HCT116 (cell line): Measurements from ENCODE around the gene CNPY2. TPM values are rescaled to one million over a fixed set of nuclear protein-coding genes. Genes with fewer than 3 reads are reported as not detected.
A peak's percentile ranks its signal among the peaks of the same experiment; 100 is the strongest.

Source experiments
- ATAC-seq: fragments of 200-7000 bp; cut with Tn5 transposase; 2 replicates; pipeline ENCODE4 v1.9.1; 2020; ENCODE audit warnings: mild to moderate bottlenecking, moderate library complexity
- BruUV-seq: library from RNA; stranded (reverse); fragments of 400-500 nt; replicated peaks from 2 replicates; lab custom pipeline; 2021; lab: Mats Ljungman, UMichigan
- CTCF ChIA-PET: fragments of 300-600 bp; sonication (Branson Sonifier 250); formaldehyde crosslinking; loops from one replicate; lab custom pipeline; 2021; ENCODE audit warnings: antibody characterized with exemption; lab: Charles Lee
- POLR2A ChIA-PET: fragments of 300-600, 350-600 bp; sonication (Branson Sonifier 250); formaldehyde crosslinking; loops from one replicate; lab custom pipeline; 2021; ENCODE audit warnings: antibody characterized with exemption; lab: Charles Lee
- RAD21 ChIA-PET, 2 experiments: fragments of 300-600 bp; sonication (Branson Sonifier 250); formaldehyde crosslinking; loops; one replicate each; lab custom pipeline; 2023; ENCODE audit warnings: low total read pairs in 2 of 2; ENCODE audit not compliant: uncharacterized antibody in 2 of 2, unreplicated experiment in 2 of 2, low non-redundant PET in 1 of 2; lab: Charles Lee
- DNase-seq: peaks from one replicate; pipeline ENCODE4 v3.0.0-alpha.2; 2010; ENCODE audit warnings: low read depth, low spot score
- H2AFZ ChIP-seq: fragments of 200-600 bp; shearing (Covaris generic), sonication (generic); 2 replicates; pipeline ENCODE4 v1.6.1; 2017; ENCODE audit warnings: low read depth, mixed run types, mixed read lengths, antibody characterized with exemption, low read length; ENCODE audit not compliant: poor library complexity, severe bottlenecking
- H3K27ac ChIP-seq: 2 replicates; pipeline ENCODE4 v1.5.1; 2012; ENCODE audit warnings: low read depth, low read length
- H3K27me3 ChIP-seq: fragments of 200-600 bp; sonication (generic); 2 replicates; pipeline ENCODE4 v1.6.1; 2016; ENCODE audit warnings: mixed run types, low read length, mixed read lengths; ENCODE audit not compliant: insufficient read depth
- H3K36me3 ChIP-seq, 2 experiments: fragments of 200-500 bp in 1 of 2; fragments of 200-600 bp in 1 of 2; sonication (Bioruptor generic) in 1 of 2; sonication (generic) in 1 of 2; 2 replicates each; pipeline versions ENCODE4 v1.5.1 to v1.6.1; 2014 to 2016; ENCODE audit warnings: low read length in 2 of 2, inconsistent platforms in 1 of 2, mixed read lengths in 1 of 2, mixed run types in 1 of 2; ENCODE audit not compliant: insufficient read depth in 2 of 2, control insufficient read depth in 1 of 2
- H3K4me1 ChIP-seq, 2 experiments: fragments of 200-600 bp in 1 of 2; sonication (generic) in 1 of 2; 2 replicates each; pipeline versions ENCODE4 v1.5.1 to v1.6.1; 2012 to 2017; ENCODE audit warnings: low read length in 2 of 2, inconsistent platforms in 1 of 2, mild to moderate bottlenecking in 1 of 2, mixed read lengths in 1 of 2, mixed run types in 1 of 2, moderate library complexity in 1 of 2; ENCODE audit not compliant: insufficient read depth in 2 of 2, control insufficient read depth in 1 of 2
- H3K4me2 ChIP-seq: fragments of 200-600 bp; sonication (generic); 2 replicates; pipeline ENCODE4 v1.6.1; 2017; ENCODE audit warnings: mixed run types, low read length, mixed read lengths
- H3K4me3 ChIP-seq, 2 experiments: fragments of 200-600 bp in 1 of 2; sonication (generic) in 1 of 2; replicated peaks in 1 of 2; 2 replicates each; pipeline ENCODE4 v1.5.1; 2011 to 2016; ENCODE audit warnings: low read length in 2 of 2, control low read depth in 1 of 2, low read depth in 1 of 2, mild to moderate bottlenecking in 1 of 2, mixed read lengths in 1 of 2, mixed run types in 1 of 2
- H3K79me2 ChIP-seq: fragments of 200-600 bp; sonication (generic); 2 replicates; pipeline ENCODE4 v1.6.1; 2017; ENCODE audit warnings: mild to moderate bottlenecking, mixed run types, low read length, moderate library complexity, mixed read lengths; ENCODE audit not compliant: insufficient read depth
- H3K9ac ChIP-seq: fragments of 200-600 bp; sonication (generic); 2 replicates; pipeline ENCODE4 v1.6.1; 2016; ENCODE audit warnings: low read length, mixed read lengths
- H3K9me2 ChIP-seq: fragments of 200-600 bp; sonication (generic), shearing (Covaris generic); 2 replicates; pipeline ENCODE4 v1.6.1; 2017; ENCODE audit warnings: mixed run types, mild to moderate bottlenecking, moderate library complexity; ENCODE audit not compliant: insufficient read depth
- H3K9me3 ChIP-seq, 2 experiments: fragments of 200-500 bp in 1 of 2; fragments of 200-600 bp in 1 of 2; sonication (Bioruptor generic) in 1 of 2; sonication (generic) in 1 of 2; 2 replicates each; pipeline ENCODE4 v1.6.1; 2014 to 2017; ENCODE audit warnings: low read length in 2 of 2, mixed read lengths in 2 of 2, inconsistent platforms in 1 of 2, low read depth in 1 of 2, mild to moderate bottlenecking in 1 of 2, mixed run types in 1 of 2, moderate library complexity in 1 of 2; ENCODE audit not compliant: control insufficient read depth in 1 of 2, insufficient read depth in 1 of 2
- H4K20me1 ChIP-seq: fragments of 200-600 bp; sonication (generic), shearing (Covaris generic); 2 replicates; pipeline ENCODE4 v1.6.1; 2017; ENCODE audit warnings: mixed run types, mild to moderate bottlenecking, moderate library complexity; ENCODE audit not compliant: insufficient read depth
- ATF3 ChIP-seq: IDR thresholded peaks from 2 replicates; pipeline ENCODE4 v1.6.1; 2012
- CBX3 ChIP-seq: IDR thresholded peaks from 2 replicates; pipeline ENCODE4 v1.6.1; 2012; ENCODE audit warnings: low read depth
- CEBPB ChIP-seq: IDR thresholded peaks from 2 replicates; pipeline ENCODE4 v1.6.1; 2012; ENCODE audit warnings: low read depth
- CTCF ChIP-seq, 3 experiments: fragments of 200-600 bp in 1 of 3; sonication (generic) in 1 of 3; IDR thresholded peaks in 2 of 3; conservative IDR thresholded peaks in 1 of 3; 2 replicates each; pipeline ENCODE4 v1.5.1; 2012 to 2017; ENCODE audit warnings: low read depth in 2 of 3, low read length in 2 of 3, antibody characterized with exemption in 1 of 3, borderline replicate concordance in 1 of 3, control low read depth in 1 of 3, mild to moderate bottlenecking in 1 of 3, mixed read lengths in 1 of 3, mixed run types in 1 of 3, moderate library complexity in 1 of 3; ENCODE audit not compliant: insufficient read depth in 1 of 3
- EGR1 ChIP-seq: IDR thresholded peaks from 2 replicates; pipeline ENCODE4 v1.6.1; 2012; ENCODE audit warnings: low read depth
- ELF1 ChIP-seq: IDR thresholded peaks from 2 replicates; pipeline ENCODE4 v1.6.1; 2012; ENCODE audit warnings: low read depth, borderline replicate concordance
- EZH2 ChIP-seq: fragments of 200-600 bp; sonication (generic); IDR thresholded peaks from 2 replicates; pipeline ENCODE4 v1.6.1; 2017; ENCODE audit warnings: antibody characterized with exemption, mixed run types
- EZH2phosphoT487 ChIP-seq: fragments of 200-600 bp; IDR thresholded peaks from 2 replicates; pipeline ENCODE4 v1.6.1; 2018; ENCODE audit warnings: antibody characterized with exemption, borderline replicate concordance
- FOSL1 ChIP-seq: IDR thresholded peaks from 2 replicates; pipeline ENCODE4 v1.6.1; 2012; ENCODE audit warnings: low read depth
- JUND ChIP-seq: IDR thresholded peaks from 2 replicates; pipeline ENCODE4 v1.6.1; 2012
- POLR2A ChIP-seq: IDR thresholded peaks from 2 replicates; pipeline ENCODE4 v1.7.0; 2011; ENCODE audit warnings: borderline replicate concordance; ENCODE audit not compliant: insufficient read depth, insufficient read length; ENCODE audit errors: extremely low read depth
- POLR2AphosphoS5 ChIP-seq: IDR thresholded peaks from 2 replicates; pipeline ENCODE4 v1.6.1; 2011; ENCODE audit warnings: mild to moderate bottlenecking, low read depth, low read length, moderate library complexity
- RAD21 ChIP-seq: IDR thresholded peaks from 2 replicates; pipeline ENCODE4 v1.6.1; 2012; ENCODE audit warnings: low read depth, mild to moderate bottlenecking
- SIN3A ChIP-seq: IDR thresholded peaks from 2 replicates; pipeline ENCODE4 v1.6.1; 2012; ENCODE audit warnings: low read depth
- SP1 ChIP-seq: IDR thresholded peaks from 2 replicates; pipeline ENCODE4 v1.6.1; 2012; ENCODE audit warnings: low read depth
- SRF ChIP-seq: IDR thresholded peaks from 2 replicates; pipeline ENCODE4 v1.6.1; 2012; ENCODE audit warnings: low read depth
- TCF7L2 ChIP-seq: IDR thresholded peaks from 2 replicates; pipeline ENCODE4 v1.7.0; 2011; ENCODE audit warnings: borderline replicate concordance, inconsistent platforms; ENCODE audit not compliant: insufficient read depth, insufficient read length; ENCODE audit errors: extremely low read depth
- YY1 ChIP-seq: IDR thresholded peaks from 2 replicates; pipeline ENCODE4 v1.6.1; 2011; ENCODE audit warnings: low read length, low read depth, moderate library complexity, mild to moderate bottlenecking; ENCODE audit not compliant: insufficient replicate concordance; ENCODE audit errors: extremely low read depth
- ZBTB33 ChIP-seq: IDR thresholded peaks from 2 replicates; pipeline ENCODE4 v1.6.1; 2011; ENCODE audit warnings: mild to moderate bottlenecking, low read length, moderate library complexity; ENCODE audit not compliant: insufficient replicate concordance; ENCODE audit errors: extremely low read depth
- ZFX ChIP-seq: fragments of 450-650 bp; IDR thresholded peaks from 2 replicates; pipeline ENCODE4 v1.6.1; 2017
- ZNF274 ChIP-seq: fragments of 200-500 bp; sonication (Bioruptor generic); IDR thresholded peaks from 2 replicates; pipeline ENCODE4 v1.6.1; 2014; ENCODE audit warnings: mild to moderate bottlenecking, low read depth, low read length, inconsistent platforms
- intact Hi-C: fragments of 100-400 bp; cut with micrococcal nuclease; formaldehyde crosslinking; loops from 2 replicates; pipeline ENCODE4 v1.10.0; 2022
- total RNA-seq: library from RNA; stranded (reverse); gene quantifications from one replicate; pipeline ENCODE4 v1.2.1, GENCODE V29; 2021; ENCODE audit not compliant: unreplicated experiment
- TF ChIP-seq, protein P1 (sequence below): IDR thresholded peaks from 2 replicates; pipeline ENCODE4 v1.6.1; 2012

The CNPY2 gene
- total RNA-seq, 1 experiment from 2014 or later: 109 TPM

- H3K79me2 ChIP-seq: peaks cover 53% of the 10 kb centered on the region
- no peaks in the 10 kb centered on the region for H4K20me1 ChIP-seq
- peaks cover 3 to 12% of the 10 kb centered on the region in 2 experiments; a peak in 2 of 4 replicates for H3K36me3 ChIP-seq
- peak within 1 kb of the TSS; percentile 93 for H3K4me2 ChIP-seq
- RAD21 ChIA-PET: interaction anchor here in 1 of 2 experiments (1.1 kb wide), 1 partner anchor 9 kb away, joined by 3 read pairs; no protein-coding TSS in a partner anchor
- H3K9ac ChIP-seq: peak within 1 kb of the TSS; percentile 96
- H3K9me3 ChIP-seq: no peaks in the 10 kb centered on the region
- peak within 1 kb of the TSS; percentile 74 for H3K27ac ChIP-seq
- peak within 1 kb of the TSS; percentile 5 for H2AFZ ChIP-seq
- H3K4me3 ChIP-seq: peak within 1 kb of the TSS; percentile 69 to 99
- POLR2A ChIA-PET: interaction anchor here (0.6 to 1.2 kb wide), 2 partner anchors 9 to 60 kb away, joined by 3 to 4 read pairs; partner anchors contain the start of gene STAT2
- CTCF ChIA-PET: no interaction called here
- peaks cover 22 to 44% of the 10 kb centered on the region in 2 experiments; a peak in 3 of 4 replicates for H3K4me1 ChIP-seq
- peak; percentile 96 for DNase-seq
- no TSS peak for BruUV-seq
- intact Hi-C loops: loop anchor here (1.0 to 2.0 kb wide), 2 partner anchors 16 to 181 kb away; partner anchors contain the start of gene ZC3H10
- no peaks in the 10 kb centered on the region for H3K9me2 ChIP-seq
- no peaks in the 10 kb centered on the region for H3K27me3 ChIP-seq
- peak; percentile 96 for ATAC-seq
- peak; percentile 58; the same call in 1 of the 2 replicates for TF ChIP-seq ZFX
- peak; percentile 42 for TF ChIP-seq TCF7L2
- peak; percentile 77 for TF ChIP-seq SRF
- TF ChIP-seq ELF1: no peak
- TF ChIP-seq SP1: peak; percentile 86
- no peak for TF ChIP-seq JUND
- TF ChIP-seq ZBTB33: no peak
- TF ChIP-seq ZNF274: no peak
- no peak for TF ChIP-seq CBX3
- TF ChIP-seq ATF3: no peak
- TF ChIP-seq, protein P1, sequence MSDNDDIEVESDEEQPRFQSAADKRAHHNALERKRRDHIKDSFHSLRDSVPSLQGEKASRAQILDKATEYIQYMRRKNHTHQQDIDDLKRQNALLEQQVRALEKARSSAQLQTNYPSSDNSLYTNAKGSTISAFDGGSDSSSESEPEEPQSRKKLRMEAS: peak; percentile 96
- TF ChIP-seq EZH2phosphoT487: no peak
- no peak for TF ChIP-seq EGR1
- no peak for TF ChIP-seq RAD21
- TF ChIP-seq EZH2: no peak
- no peak for TF ChIP-seq CTCF (IDR thresholded peaks at IDR 0.05 in 2 of 3, conservative IDR thresholded peaks at IDR 0.05 in 1 of 3; ENCODE audit: borderline replicate concordance in 1 of 3, insufficient read depth in 1 of 3, low read depth in 2 of 3, low read length in 2 of 3)
- TF ChIP-seq POLR2AphosphoS5: peak; percentile 65
- no peak for TF ChIP-seq CEBPB
- no peak for TF ChIP-seq YY1
- peak; percentile 88 for TF ChIP-seq SIN3A
- TF ChIP-seq POLR2A: peak; percentile 42
- no peak for TF ChIP-seq FOSL1
Observed at GRCh38 chr12:56299853-56300643, 15.7 kb downstream of the CNPY2 start, which contains the start of gene CS. Gene CS (minus strand): TSS chr12:56300330. CDS start chr12:56300201, 129 bp downstream.
